Right cardiac atrium (tissue), 5 donors: ENCODE measurements around the gene EYS. TPM values are rescaled to one million over a fixed set of nuclear protein-coding genes. Genes with fewer than 3 reads are reported as not detected.
"Not testable (repeated sequence)": the region's sequence is repeated elsewhere in the genome, so short reads cannot be mapped to it uniquely, and the experiment has no call there.

Experiments
- ATAC-seq, 2 donors: fragments of 200-7000 bp; cut with Tn5 transposase; one replicate each; pipeline versions ENCODE4 v1.8.0 to v1.9.1; 2020; ENCODE audit warnings: moderate library complexity in 2 of 2, mild to moderate bottlenecking in 1 of 2
- DNase-seq, 3 donors: peaks; one replicate each; pipeline ENCODE4 v3.0.0-alpha.2; 2020
- H3K27ac ChIP-seq: one replicate; pipeline ENCODE4 v1.5.1; 2013; ENCODE audit warnings: mild to moderate bottlenecking, low read length, control low read depth, moderate library complexity
- H3K27me3 ChIP-seq: one replicate; pipeline ENCODE4 v1.6.1; 2013; ENCODE audit not compliant: control insufficient read depth, insufficient read depth
- H3K4me1 ChIP-seq: one replicate; pipeline ENCODE4 v1.6.1; 2013; ENCODE audit warnings: low read length; ENCODE audit not compliant: control insufficient read depth, insufficient read depth
- H3K4me3 ChIP-seq: one replicate; pipeline ENCODE4 v1.5.1; 2013; ENCODE audit warnings: low read length, control low read depth
- H3K9me3 ChIP-seq: one replicate; pipeline ENCODE4 v1.6.1; 2013; ENCODE audit warnings: low read length; ENCODE audit not compliant: control insufficient read depth
- WGBS: extraction: QIAGEN DNeasy Blood & Tissue Kit; methylation state at CpG from one replicate; pipeline ENCODE4 v1.1.7; 2013; 5-methylcytosine and 5-hydroxymethylcytosine counted together
- intact Hi-C, 4 donors: fragments of 100-400 bp; cut with DNase I; formaldehyde crosslinking; loops; one replicate each; pipeline versions ENCODE4 v1.11.0 to v1.14.0; 2022 to 2023
- polyA plus RNA-seq: library from polyadenylated mRNA; stranded (reverse); fragments of 200-250 nt; gene quantifications from one replicate; pipeline ENCODE4 v1.2.3, GENCODE V29; 2013
- total RNA-seq, 4 donors: library from RNA; stranded (reverse); fragmentation: NEBNext Ultra II Directional; extraction: Animal tissue kit (Norgen Biotek cat#: 25700); gene quantifications; one replicate each; pipeline ENCODE4 v1.2.1, GENCODE V29; 2021
- donor health status: healthy with polysubstance abuse.
- donor health status: DM: no; HTN: yes; CAD: no.
- donor health status: DM: no; HTN: no; CAD: no.
- donor health status: DM: no; HTN: yes; CAD: no; lungs with severe emphysema.
- donor health status: DM: yes; HTN: yes; CAD: no.

The EYS gene
- total and polyA plus RNA-seq, 5 donors = 0.02 to 0.24 (median 0.06) TPM; not detected in 2

GRCh38 chr6:63935732-63936131 is 1771.3 kb downstream of the EYS start:
- no peaks in the 10 kb centered on the region for H3K27me3 ChIP-seq
- intact Hi-C loops = no loop called here
- DNase-seq (no peak), ATAC-seq (no peak)
- no peaks in the 10 kb centered on the region for H3K9me3 ChIP-seq
- H3K4me1 ChIP-seq = no peaks in the 10 kb centered on the region
- H3K27ac ChIP-seq = no peak overlapping the region
- no peak overlapping the region for H3K4me3 ChIP-seq

- H3K27ac ChIP-seq, H3K4me1 ChIP-seq, H3K9me3 ChIP-seq, ATAC-seq, intact Hi-C loops, H3K4me3 ChIP-seq, DNase-seq, H3K27me3 ChIP-seq: not testable (repeated sequence)
- 90% methylated on average over 3 of the region's 4 CpGs for WGBS
These were observed 1773.1 kb downstream of the EYS start for GRCh38 chr6:63933948-63934347.

GRCh38 chr6:63930848-63931247 is 1776.2 kb downstream of the EYS start:
- no peaks in the 10 kb centered on the region for H3K4me1 ChIP-seq
- no peak overlapping the region for H3K27ac ChIP-seq
- H3K27me3 ChIP-seq = no peaks in the 10 kb centered on the region
- H3K9me3 ChIP-seq = no peaks in the 10 kb centered on the region
- DNase-seq = no peak
- intact Hi-C loops = no loop called here
- ATAC-seq = no peak
- H3K4me3 ChIP-seq = no peak overlapping the region

- WGBS = 69% methylated on average over 2 of the region's 2 CpGs
- ATAC-seq = no peak
- no peak for DNase-seq
- no peaks in the 10 kb centered on the region for H3K9me3 ChIP-seq
- H3K27me3 ChIP-seq = no peaks in the 10 kb centered on the region
- no peak overlapping the region for H3K4me3 ChIP-seq
- H3K27ac ChIP-seq = no peak overlapping the region
- intact Hi-C loops = no loop called here
- H3K4me1 ChIP-seq = no peaks in the 10 kb centered on the region
These were observed 1777.9 kb downstream of the EYS start for GRCh38 chr6:63929111-63929510.

GRCh38 chr6:63928613-63929012 is 1778.4 kb downstream of the EYS start:
- DNase-seq (no peak), ATAC-seq (no peak)
- H3K4me1 ChIP-seq = no peaks in the 10 kb centered on the region
- 78% methylated on average over 3 of the region's 3 CpGs for WGBS
- H3K27me3 ChIP-seq = no peaks in the 10 kb centered on the region
- H3K27ac ChIP-seq = no peak overlapping the region
- no peaks in the 10 kb centered on the region for H3K9me3 ChIP-seq
- H3K4me3 ChIP-seq = no peak overlapping the region
- intact Hi-C loops = no loop called here

- WGBS = 49% methylated on average over 7 of the region's 7 CpGs
- Histone ChIP-seq H3K4me3 (no peak overlapping the region), H3K27me3 (no peaks in the 10 kb centered on the region), H3K9me3 (no peaks in the 10 kb centered on the region), H3K27ac (no peak overlapping the region), H3K4me1 (no peaks in the 10 kb centered on the region)
- ATAC-seq = no peak
- intact Hi-C loops = no loop called here
- DNase-seq = no peak
These were observed 1779.8 kb downstream of the EYS start for GRCh38 chr6:63926950-63927927.

- DNase-seq (no peak), ATAC-seq (no peak)
- H3K4me3 ChIP-seq = no peak overlapping the region
- no peak overlapping the region for H3K27ac ChIP-seq
- no peaks in the 10 kb centered on the region for H3K4me1 ChIP-seq
- intact Hi-C loops = no loop called here
- 81% methylated on average over 1 of the region's 1 CpG for WGBS
- no peaks in the 10 kb centered on the region for H3K9me3 ChIP-seq
- H3K27me3 ChIP-seq = no peaks in the 10 kb centered on the region
These were observed 1780.7 kb downstream of the EYS start for GRCh38 chr6:63926258-63926780.

GRCh38 chr6:63923139-63923739 is 1783.8 kb downstream of the EYS start:
- 9% methylated on average over 6 of the region's 6 CpGs for WGBS
- Histone ChIP-seq H3K27ac (no peak overlapping the region), H3K27me3 (no peaks in the 10 kb centered on the region), H3K4me1 (no peaks in the 10 kb centered on the region), H3K4me3 (no peak overlapping the region), H3K9me3 (no peaks in the 10 kb centered on the region)
- intact Hi-C loops = no loop called here
- DNase-seq (no peak), ATAC-seq (peak in 1 of 2 donors; percentile 47)

- WGBS = 58% methylated on average over 7 of the region's 7 CpGs
- H3K27me3 ChIP-seq = no peaks in the 10 kb centered on the region
- no peak overlapping the region for H3K27ac ChIP-seq
- intact Hi-C loops = no loop called here
- ATAC-seq = no peak
- H3K4me1 ChIP-seq = no peaks in the 10 kb centered on the region
- H3K4me3 ChIP-seq = no peak overlapping the region
- no peaks in the 10 kb centered on the region for H3K9me3 ChIP-seq
- DNase-seq = no peak
These were observed 1787.4 kb downstream of the EYS start for GRCh38 chr6:63919556-63920110.

GRCh38 chr6:63912887-63913286 is 1794.1 kb downstream of the EYS start:
- H3K27ac ChIP-seq = no peak overlapping the region
- no peak for ATAC-seq
- WGBS = 30% methylated on average over 1 of the region's 1 CpG

More at GRCh38 chr6:63912887-63913286, 1794.1 kb downstream of the EYS start:
- Histone ChIP-seq H3K9me3 (no peaks in the 10 kb centered on the region), H3K4me3 (no peak overlapping the region), H3K27me3 (no peaks in the 10 kb centered on the region), H3K4me1 (no peaks in the 10 kb centered on the region)
- no peak for DNase-seq
- intact Hi-C loops = no loop called here
